Measurements from ENCODE around the gene CRYM.

DNA sequence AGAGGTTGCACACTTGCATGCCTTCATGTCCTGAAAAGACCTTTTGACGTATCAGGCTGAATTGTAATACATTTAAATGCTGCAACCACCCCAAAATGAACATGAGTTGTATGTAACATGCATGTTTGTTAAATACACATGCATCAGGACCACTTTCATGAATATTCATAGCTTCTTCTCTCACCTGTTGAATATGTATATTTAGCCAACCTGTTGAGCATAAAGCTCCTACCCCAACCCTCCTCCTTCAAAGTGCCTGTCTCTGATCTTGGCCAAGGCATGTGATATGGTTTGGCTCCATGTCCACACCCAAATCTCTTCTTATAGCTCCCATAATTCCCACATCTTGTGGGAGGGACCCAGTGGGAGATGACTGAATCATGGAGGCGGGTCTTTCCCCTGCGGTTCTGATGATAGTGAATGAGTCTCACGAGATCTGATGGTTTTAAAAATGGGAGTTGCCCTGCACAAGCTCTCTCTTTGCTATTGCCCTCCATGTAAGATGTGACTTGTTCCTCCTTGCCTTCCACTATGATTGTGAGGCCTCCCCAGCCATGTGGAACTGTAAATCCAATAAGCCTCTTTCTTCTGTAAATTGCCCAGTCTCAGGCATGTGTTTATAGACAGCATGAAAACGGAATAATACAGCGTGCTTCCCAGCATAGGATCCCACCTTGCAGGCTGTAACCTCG, 3.8 kb upstream of the CRYM start:
- TF ChIP-seq, protein P1, sequence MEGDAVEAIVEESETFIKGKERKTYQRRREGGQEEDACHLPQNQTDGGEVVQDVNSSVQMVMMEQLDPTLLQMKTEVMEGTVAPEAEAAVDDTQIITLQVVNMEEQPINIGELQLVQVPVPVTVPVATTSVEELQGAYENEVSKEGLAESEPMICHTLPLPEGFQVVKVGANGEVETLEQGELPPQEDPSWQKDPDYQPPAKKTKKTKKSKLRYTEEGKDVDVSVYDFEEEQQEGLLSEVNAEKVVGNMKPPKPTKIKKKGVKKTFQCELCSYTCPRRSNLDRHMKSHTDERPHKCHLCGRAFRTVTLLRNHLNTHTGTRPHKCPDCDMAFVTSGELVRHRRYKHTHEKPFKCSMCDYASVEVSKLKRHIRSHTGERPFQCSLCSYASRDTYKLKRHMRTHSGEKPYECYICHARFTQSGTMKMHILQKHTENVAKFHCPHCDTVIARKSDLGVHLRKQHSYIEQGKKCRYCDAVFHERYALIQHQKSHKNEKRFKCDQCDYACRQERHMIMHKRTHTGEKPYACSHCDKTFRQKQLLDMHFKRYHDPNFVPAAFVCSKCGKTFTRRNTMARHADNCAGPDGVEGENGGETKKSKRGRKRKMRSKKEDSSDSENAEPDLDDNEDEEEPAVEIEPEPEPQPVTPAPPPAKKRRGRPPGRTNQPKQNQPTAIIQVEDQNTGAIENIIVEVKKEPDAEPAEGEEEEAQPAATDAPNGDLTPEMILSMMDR (conservative IDR thresholded peaks at IDR 0.05; ENCODE audit: low read depth, low read length) = no peak
- no peak for TF ChIP-seq EZH2 (IDR thresholded peaks at IDR 0.05; ENCODE audit: borderline replicate concordance, low read depth, low read length, poor library complexity, severe bottlenecking)
